BJ (cell line): Measurements from ENCODE around the gene FHOD1. TPM values are rescaled to one million over a fixed set of nuclear protein-coding genes. Genes with fewer than 3 reads are reported as not detected.

ENCODE experiments used
- CTCF ChIA-PET: fragments of 350-600 bp; formaldehyde crosslinking; extraction: SDS; loops from one replicate; lab custom pipeline; 2021; ENCODE audit warnings: antibody characterized with exemption, inconsistent platforms; lab: Yijun Ruan, JAX
- POLR2A ChIA-PET: fragments of 300-600 bp; sonication (Branson Sonifier 250); formaldehyde crosslinking; extraction: SDS; loops from one replicate; lab custom pipeline; 2021; ENCODE audit warnings: antibody characterized with exemption; lab: Charles Lee
- DNase-seq: peaks from one replicate; pipeline ENCODE4 v3.0.0-alpha.2; 2011; ENCODE audit warnings: low read depth
- H3K27me3 ChIP-seq: 2 replicates; pipeline ENCODE4 v1.6.0; 2011; ENCODE audit warnings: low read length; ENCODE audit not compliant: control insufficient read depth, insufficient read depth
- H3K36me3 ChIP-seq: 2 replicates; pipeline ENCODE4 v1.5.1; 2011; ENCODE audit warnings: low read length; ENCODE audit not compliant: control insufficient read depth, insufficient read depth
- H3K4me3 ChIP-seq: 2 replicates; pipeline ENCODE4 v1.5.1; 2011; ENCODE audit warnings: low read depth, mild to moderate bottlenecking, control low read depth, low read length
- polyA plus RNA-seq: library from polyadenylated mRNA; depleted of rRNA; stranded (reverse); fragments of >200 nt; gene quantifications from 2 replicates; pipeline ENCODE4 v1.2.3, GENCODE V29; 2011
- TF ChIP-seq, protein P1 (sequence below): IDR thresholded peaks from 2 replicates; pipeline ENCODE4 v1.5.1; 2011; ENCODE audit warnings: low read depth, mild to moderate bottlenecking, control low read depth, inconsistent platforms, low read length, moderate library complexity; ENCODE audit not compliant: insufficient read depth

Gene FHOD1
- polyA plus RNA-seq, 1 experiment: 23.0 TPM

DNA sequence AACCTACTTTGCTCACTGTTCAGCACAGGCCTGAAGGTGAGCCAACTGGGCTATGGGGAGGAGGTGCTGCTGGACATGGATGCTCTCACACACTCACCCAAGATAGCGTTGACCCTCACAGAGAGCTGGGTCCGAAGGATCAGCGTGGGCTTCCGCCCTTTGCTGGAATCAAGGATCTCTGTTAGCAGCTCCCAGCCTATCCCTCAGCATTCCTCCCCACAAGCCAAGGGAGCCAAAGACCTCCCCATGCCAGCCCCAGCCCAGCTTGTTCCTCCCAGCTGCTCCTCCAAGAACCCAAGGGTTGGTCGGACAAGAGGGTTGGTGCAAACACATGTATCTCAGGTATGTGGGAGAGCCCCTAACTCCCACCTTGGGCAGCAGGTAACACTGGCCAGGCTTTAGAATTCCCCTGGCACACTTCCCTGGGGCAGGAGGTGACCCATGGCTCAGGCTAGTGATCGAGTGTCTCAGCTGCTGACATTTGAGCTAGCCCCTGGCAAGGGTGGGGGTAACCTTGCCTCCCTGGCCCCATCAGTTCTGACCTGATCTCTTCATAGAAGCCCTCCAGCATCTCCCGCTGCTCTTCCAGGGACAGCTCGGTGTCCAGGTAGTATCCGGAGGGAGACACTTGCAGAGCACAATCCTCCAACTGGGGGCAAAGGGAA, 8.3 kb downstream of the FHOD1 start:
- Histone ChIP-seq H3K36me3 (peaks cover 35% of the 10 kb centered on the region), H3K4me3 (no peak overlapping the region), H3K27me3 (no peaks in the 10 kb centered on the region)
- DNase-seq: no peak
- ChIA-PET POLR2A (no interaction called here), CTCF (interaction anchor here (0.7 to 2.0 kb wide), 3 partner anchors 12 to 70 kb away, joined by 3 to 15 read pairs (median 3); partner anchors contain the start of gene TMEM208)
- TF ChIP-seq, protein P1, sequence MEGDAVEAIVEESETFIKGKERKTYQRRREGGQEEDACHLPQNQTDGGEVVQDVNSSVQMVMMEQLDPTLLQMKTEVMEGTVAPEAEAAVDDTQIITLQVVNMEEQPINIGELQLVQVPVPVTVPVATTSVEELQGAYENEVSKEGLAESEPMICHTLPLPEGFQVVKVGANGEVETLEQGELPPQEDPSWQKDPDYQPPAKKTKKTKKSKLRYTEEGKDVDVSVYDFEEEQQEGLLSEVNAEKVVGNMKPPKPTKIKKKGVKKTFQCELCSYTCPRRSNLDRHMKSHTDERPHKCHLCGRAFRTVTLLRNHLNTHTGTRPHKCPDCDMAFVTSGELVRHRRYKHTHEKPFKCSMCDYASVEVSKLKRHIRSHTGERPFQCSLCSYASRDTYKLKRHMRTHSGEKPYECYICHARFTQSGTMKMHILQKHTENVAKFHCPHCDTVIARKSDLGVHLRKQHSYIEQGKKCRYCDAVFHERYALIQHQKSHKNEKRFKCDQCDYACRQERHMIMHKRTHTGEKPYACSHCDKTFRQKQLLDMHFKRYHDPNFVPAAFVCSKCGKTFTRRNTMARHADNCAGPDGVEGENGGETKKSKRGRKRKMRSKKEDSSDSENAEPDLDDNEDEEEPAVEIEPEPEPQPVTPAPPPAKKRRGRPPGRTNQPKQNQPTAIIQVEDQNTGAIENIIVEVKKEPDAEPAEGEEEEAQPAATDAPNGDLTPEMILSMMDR: no peak

DNA sequence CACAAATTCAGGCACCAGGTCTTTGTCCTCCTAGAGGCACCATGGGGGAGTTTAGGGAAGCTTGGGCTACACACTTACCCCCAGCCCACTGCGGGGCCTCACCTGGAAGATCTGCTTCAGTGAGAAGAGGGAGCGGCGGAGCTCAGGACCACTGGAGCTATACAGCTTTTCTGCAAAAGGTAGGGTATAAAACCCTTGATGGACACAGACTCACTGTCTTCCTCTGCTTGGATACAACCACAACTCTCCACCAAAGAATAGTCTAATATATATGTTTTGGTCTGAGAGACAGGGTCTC, 9.1 kb downstream of the FHOD1 start:
- no peak for DNase-seq
- H3K4me3 ChIP-seq: no peak overlapping the region
- no peaks in the 10 kb centered on the region for H3K27me3 ChIP-seq
- ChIA-PET POLR2A (no interaction called here), CTCF (interaction anchor here (2.0 kb wide), 1 partner anchor 11 kb away, joined by 15 read pairs; the partner anchor contains the start of gene TMEM208)
- TF ChIP-seq, protein P1: no peak
- peaks cover 37% of the 10 kb centered on the region for H3K36me3 ChIP-seq

DNA sequence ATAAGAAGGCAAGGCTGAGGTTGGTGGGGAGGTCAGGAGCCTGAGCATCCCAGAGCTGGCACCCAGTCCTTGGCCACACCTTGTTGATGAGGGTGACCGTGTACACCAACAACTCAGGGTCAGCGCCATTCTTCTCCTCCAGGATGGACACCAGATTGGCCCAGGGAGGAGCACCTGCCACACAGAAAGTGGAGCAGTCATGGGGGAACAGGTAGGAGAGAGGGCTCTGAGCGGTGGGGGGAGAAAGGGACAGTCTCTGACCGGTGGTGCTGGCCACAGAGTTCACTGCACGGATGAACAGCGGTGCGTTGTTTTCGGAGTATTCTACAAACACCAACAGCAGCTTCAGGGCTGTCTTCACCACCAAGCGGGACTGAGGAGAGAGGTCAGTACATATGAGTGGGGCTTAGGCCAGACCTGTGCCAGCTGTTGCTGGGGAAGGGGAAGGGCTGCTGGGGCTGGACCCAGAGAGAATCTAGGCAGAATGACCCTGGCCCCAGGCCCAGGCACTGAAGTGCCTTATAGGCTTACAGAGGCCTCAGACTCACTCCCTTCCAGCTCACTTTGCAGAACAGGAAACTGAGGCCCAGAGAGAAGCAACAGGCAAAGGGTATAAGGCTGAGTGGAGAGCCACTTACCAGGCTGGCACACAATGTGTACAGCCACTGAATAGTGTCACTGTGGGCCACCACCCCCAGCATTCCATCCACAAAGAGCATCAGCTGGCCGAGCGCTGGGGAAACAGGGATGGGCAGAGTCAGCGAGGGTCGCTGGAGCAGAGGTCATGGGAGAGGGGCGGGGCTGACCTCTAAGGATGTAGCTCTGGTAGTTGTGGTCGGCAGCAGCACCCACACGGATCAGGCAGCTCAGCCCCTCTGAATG, 9.6 kb downstream of the FHOD1 start:
- TF ChIP-seq, protein P1: no peak
- POLR2A ChIA-PET: no interaction called here
- peaks cover 37% of the 10 kb centered on the region for H3K36me3 ChIP-seq
- no peak for DNase-seq
- no peak overlapping the region for H3K4me3 ChIP-seq
- CTCF ChIA-PET: interaction anchor here (0.6 to 2.0 kb wide), 3 partner anchors 10 to 111 kb away, joined by 4 to 15 read pairs (median 5); partner anchors contain the start of gene TMEM208
- H3K27me3 ChIP-seq: no peaks in the 10 kb centered on the region

DNA sequence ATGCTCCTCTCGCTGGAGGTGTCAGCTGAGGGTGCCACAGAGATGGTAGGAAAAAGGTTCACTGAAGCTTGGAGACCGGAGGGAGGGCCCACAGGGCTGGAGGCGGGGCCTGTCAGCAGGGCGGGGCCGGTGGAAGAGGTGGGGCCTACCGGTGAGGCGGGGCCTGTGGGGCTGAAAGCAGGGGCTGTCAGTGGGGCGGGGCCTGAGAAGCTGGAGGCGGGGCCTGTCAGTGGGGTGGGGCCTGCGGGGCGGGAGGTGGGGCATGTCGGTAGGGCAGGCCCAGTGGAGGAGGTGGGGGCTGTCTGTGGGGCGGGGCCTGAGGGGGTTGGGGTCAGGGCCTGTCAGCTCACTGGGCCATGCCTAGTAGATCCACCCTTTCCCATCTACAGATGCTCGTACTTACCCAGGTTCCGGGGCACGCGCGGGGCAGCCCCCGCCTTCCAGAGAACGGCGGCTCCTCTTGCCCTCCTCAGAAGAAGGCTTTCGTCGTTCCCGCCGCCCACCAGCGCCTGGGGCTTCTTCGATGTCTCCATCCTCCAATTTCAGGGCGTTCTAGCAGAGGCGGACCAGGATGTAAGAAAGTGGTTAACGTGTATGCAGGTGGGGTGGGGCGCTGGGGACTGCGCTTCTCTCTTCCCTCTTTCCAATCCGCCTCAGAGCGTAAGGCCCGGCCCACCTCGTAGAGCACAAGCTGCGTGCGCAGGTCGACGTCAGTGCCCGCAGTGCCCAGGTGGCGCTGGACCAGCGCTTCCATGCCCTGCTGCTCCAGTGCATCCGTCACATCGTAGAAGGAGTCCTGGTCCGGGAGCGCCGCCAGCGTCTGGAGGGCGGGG, 10.5 kb downstream of the FHOD1 start:
- Histone ChIP-seq H3K36me3 (peaks cover 39% of the 10 kb centered on the region), H3K27me3 (no peaks in the 10 kb centered on the region), H3K4me3 (no peak overlapping the region)
- DNase-seq: no peak
- TF ChIP-seq, protein P1: no peak
- ChIA-PET CTCF (no interaction called here), POLR2A (no interaction called here)
